NCI-H187 (cell line): ENCODE data around the gene CD302.
"Not testable (repeated sequence)": the region's sequence is repeated elsewhere in the genome, so short reads cannot be mapped to it uniquely, and the experiment has no call there.

Experiments
- DNase-seq, 2 experiments: peaks; one replicate each; lab custom pipeline; 2025; lab: John Stamatoyannopoulos, UW

CD302 gene

DNA sequence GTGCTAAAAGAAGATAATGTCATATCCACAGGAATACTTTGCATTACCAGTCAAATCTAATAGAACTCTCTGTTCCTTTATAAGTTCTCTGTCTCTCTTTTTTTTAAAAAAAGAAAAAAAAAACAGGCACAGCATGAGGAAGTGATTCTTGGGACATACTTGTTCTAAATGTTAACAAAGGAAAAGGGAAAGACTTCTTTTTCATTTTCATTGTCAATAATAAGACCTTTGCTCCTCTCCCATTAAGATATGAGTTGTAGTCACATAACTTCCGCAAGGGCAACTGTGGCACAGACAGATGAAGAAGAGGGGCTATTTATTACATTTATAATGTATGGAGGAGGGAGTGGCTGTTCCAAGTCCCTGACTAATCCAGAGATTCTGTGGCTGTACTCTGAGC is 4.7 kb downstream of the CD302 start:
- no peak for DNase-seq

GRCh38 chr2:159792599-159792998 is 5.4 kb downstream of the CD302 start:
- no peak for DNase-seq

DNA sequence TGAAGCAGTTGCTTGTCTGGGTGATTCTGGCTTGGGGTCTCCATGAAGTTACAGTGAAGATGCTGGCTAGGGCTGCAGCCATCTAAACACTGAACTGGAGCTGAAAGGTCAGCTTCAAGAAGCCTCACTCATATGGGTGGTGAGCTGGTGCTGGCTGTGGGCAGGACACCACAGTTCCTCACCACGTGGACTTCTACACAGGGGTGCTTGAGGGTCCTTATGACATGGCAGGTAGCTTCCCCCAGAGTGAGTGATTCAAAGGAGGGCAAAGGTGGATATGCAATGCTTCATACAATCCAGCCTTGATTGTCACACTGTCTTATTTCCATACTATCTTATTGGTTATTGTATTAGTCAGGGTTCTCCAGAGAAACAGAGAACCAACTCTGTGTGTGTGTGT is 6.0 kb downstream of the CD302 start:
- DNase-seq = no peak

GRCh38 chr2:159790323-159790722 is 7.7 kb downstream of the CD302 start:
- DNase-seq = no peak

GRCh38 chr2:159788253-159788652 is 9.8 kb downstream of the CD302 start:
- no peak for DNase-seq

DNA sequence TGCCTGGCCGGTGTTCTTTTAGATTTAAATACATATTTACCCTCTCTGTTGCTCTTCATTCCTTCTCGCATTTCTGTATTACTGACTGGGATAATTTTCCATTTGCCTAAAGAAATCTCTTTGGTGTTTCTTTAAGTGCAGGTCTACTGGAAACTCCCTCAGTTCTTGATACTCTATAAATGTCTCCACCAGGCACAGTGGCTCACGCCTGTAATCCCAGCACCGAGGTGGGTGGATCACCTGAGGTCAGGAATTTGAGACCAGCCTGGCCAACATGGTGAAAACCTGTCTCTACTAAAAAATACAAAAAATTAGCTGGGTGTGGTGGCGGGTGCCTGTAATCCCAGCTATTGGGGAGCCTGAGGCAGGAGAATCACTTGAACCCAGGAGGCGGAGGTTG is 10.4 kb downstream of the CD302 start:
- DNase-seq = not testable (repeated sequence)

- DNase-seq = no peak
These were observed 11.1 kb downstream of the CD302 start for GRCh38 chr2:159786938-159787337.

DNA sequence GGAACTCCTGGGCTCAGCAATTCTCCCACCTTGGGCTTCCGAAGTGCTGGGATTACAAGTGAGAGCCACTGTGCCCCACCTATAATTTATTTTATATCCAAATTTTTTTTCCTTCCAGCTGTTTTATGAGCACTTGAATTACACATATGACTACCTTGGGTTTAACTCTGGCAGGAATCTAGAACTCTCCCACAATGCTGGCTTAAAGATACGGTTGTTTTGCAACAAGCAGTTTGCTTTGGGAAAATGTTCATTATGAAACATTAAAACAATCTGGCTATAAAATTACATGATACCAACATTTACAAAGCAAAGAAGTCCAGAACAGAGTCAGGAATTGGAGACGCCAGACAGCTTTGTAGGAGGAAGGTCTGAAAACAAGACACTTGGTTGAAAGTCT is 12.8 kb downstream of the CD302 start:
- DNase-seq = no peak

DNA sequence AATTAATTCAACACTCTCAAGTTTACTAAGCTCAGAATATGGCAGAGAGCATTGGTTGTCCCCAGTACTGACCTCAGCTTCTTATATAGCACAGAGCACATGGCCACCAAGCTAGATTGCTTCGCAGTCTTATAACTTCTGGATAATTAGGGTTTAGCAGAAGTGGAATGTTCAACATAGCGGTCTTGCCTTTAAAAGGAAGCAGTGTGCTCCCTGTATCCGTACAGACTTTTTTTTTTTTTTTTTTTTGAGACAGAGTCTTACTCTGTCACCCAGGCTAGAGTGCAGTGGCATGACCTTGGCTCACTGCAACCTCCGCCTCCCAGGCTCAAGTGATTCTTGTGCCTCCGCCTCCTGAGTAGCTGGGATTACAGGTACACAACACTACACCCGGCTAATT is 13.3 kb downstream of the CD302 start:
- not testable (repeated sequence) for DNase-seq

DNA sequence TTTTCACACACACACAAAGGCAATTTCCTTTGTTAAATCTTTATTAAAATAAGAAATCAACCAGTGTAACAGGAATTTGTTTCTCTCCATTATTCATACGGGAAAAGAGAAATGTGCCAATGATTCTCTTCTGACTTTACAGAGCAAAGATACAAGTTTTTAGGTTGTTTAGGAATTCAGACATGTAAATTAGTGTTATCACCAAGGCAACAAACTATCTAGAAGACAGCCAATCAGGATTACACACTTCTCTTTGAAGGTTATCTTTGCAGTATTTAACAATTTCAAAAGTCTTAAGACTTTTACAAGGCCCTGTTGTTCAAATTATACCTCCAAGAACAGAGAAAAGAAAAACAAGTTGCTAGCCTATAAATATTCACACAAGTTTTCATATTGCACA is 14.5 kb downstream of the CD302 start:
- no peak for DNase-seq

DNA sequence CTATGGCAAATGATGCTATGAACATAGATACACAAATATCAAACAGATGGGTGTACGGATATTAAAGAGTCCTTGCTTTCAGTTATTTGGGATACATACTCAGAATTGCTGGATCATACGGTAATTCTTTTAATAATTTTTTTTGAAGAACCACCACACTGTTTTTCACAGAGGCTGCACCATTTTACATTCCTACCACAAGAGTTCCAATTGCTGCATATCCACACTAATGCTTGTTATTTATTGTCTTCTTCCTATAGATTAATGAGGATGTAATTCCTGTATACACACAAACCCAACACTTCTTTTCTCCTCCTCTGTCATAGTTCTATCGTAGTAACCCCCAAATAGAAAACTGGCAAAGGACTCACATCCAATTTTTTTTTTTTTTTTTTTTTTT is 21.7 kb downstream of the CD302 start:
- no peak for DNase-seq

GRCh38 chr2:159775021-159775420 is 23.0 kb downstream of the CD302 start:
- DNase-seq = no peak

- DNase-seq = no peak
These were observed 23.5 kb downstream of the CD302 start for GRCh38 chr2:159774370-159774990.

- no peak for DNase-seq
These were observed 24.1 kb downstream of the CD302 start for GRCh38 chr2:159773886-159774285.

DNA sequence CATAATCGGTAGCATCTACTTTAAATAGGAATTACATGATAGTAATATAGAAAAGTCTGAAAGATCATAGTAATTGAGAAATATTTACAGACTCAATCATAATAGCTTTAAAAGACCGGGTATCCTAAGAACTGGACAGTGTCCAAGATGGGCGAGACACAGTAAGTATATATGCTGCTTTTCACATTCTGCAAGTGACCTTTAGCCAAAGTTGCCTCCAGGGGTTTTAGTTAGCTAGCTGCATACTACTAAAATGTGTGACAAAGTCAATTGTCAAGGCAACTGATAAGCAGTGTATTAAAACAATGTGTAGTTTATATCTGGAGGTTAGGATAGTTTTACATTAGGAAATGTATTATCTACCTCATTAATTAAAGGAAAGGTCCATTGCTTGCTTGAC is 24.6 kb downstream of the CD302 start:
- DNase-seq = no peak

DNA sequence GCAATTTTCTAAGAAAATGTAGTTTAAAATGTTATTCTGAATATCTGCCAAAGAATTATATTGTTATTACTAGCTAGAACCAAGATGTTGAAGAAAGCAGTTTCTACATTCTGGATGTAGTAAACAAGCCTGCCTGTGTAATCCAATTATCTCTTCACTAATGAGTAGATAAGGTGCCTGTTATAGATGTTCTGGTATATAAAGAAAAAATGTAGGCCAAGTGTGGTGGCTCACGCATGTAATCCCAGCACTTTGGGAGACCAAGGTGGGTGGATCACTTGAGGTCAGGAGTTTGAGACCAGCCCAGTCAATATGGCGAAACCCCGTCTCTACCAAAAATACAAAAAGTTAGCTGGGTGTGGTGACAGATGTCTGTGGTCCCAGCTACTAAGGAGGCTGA is 28.9 kb downstream of the CD302 start:
- no peak for DNase-seq

DNA sequence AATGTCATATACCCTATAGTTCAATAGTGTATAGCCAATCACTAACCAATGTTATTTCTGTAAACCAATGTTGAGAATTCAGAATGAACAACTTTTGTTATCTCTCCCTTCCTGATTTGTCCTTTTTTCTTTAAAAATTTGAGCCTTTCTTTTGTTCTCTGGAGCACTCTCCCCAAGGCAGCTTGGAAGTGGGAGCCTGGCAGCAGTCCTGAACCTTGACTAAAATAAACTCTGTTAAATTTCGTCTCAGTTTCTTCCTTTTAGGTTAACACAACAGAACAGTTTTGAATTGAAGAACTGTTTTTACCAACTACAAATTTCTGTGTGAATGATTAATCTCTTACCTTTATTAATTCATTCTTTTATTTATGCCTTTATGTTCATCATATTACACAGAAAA is 35.9 kb downstream of the CD302 start:
- DNase-seq = no peak

- no peak for DNase-seq
These were observed 37.7 kb downstream of the CD302 start for GRCh38 chr2:159760326-159760725.

- DNase-seq = no peak
These were observed 38.4 kb downstream of the CD302 start for GRCh38 chr2:159759577-159759976.

GRCh38 chr2:159758686-159759085 is 39.3 kb downstream of the CD302 start:
- no peak for DNase-seq

DNA sequence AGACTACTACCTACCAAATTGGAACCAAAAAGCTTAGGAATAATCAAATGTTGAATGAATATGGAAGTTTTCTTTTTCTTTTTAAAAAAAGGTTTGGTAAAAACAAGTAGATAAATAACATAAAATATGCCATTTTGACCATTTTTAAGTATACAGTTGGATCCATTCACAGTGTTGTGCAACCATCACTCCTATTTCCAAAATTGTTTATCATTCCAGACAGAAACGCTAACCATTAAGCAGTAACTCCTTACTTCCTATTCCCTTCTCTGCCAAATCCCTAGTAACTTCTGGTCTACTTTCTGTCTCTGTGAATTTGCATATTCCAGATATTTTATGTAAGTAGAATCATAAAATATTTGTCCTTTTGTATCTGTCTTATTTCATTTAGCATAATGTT is 39.8 kb downstream of the CD302 start:
- no peak for DNase-seq

DNA sequence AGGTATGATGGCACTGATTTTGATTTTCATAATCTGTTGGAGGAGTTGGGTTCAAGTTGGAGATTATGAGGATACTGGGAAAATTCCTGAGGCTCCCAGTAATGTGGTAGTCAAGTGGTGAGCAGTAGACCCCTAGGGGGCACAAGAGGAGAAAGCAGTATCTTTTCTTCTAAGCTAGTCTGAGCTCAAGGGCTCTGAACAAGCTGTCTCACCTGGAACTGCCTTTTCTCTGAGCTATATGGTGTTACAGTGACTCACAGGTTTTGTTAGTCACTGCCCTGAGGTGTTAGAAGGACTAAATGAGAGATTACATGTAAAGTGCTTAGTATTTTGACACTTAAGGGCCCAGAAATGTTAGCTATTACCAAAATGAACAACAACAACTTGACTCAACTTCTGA is 42.2 kb downstream of the CD302 start:
- no peak for DNase-seq

- DNase-seq = no peak
These were observed 43.0 kb downstream of the CD302 start for GRCh38 chr2:159755014-159755413.

- DNase-seq = no peak
These were observed 44.2 kb downstream of the CD302 start for GRCh38 chr2:159753797-159754196.

DNA sequence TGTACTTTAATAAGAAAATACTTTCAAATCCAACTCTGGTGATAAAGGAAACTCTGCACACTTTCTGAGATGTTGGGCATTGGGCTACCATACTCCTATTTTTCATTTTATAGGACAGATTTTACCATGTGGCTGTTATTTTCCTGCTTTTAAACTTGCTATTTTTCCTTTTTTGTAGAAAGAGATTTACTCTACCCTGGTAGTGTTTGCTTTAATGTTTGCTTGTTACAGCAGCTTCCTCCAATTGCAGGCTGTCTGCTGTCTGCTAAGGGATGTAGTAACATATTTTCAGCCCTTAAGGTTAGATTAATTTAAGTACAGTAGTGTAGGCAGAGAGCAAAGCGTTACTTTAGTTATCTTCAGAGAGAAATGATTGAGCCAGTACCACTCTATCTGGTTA is 47.1 kb downstream of the CD302 start:
- no peak for DNase-seq
